Upper lobe of right lung (tissue), 1 donor: ENCODE data around the gene RNU7-1. TPM values are rescaled to one million over a fixed set of nuclear protein-coding genes. Genes with fewer than 3 reads are reported as not detected.

ENCODE experiments used
- ATAC-seq: fragments of 200-7000 bp; cut with Tn5 transposase; one replicate; pipeline ENCODE4 v1.9.1; 2020; ENCODE audit warnings: mild to moderate bottlenecking, moderate library complexity
- DNase-seq: peaks from one replicate; pipeline ENCODE4 v3.0.0-alpha.2; 2020
- H3K27ac ChIP-seq: fragments of 200-600 bp; one replicate; pipeline ENCODE4 v1.8.0; 2022
- H3K27me3 ChIP-seq: fragments of 200-600 bp; one replicate; pipeline ENCODE4 v1.8.0; 2022; ENCODE audit warnings: mild to moderate bottlenecking
- H3K36me3 ChIP-seq: fragments of 200-600 bp; one replicate; pipeline ENCODE4 v1.8.0; 2022
- H3K4me1 ChIP-seq: fragments of 200-600 bp; one replicate; pipeline ENCODE4 v1.8.0; 2022
- H3K4me3 ChIP-seq: fragments of 200-600 bp; one replicate; pipeline ENCODE4 v1.8.0; 2022; ENCODE audit warnings: mild to moderate bottlenecking
- H3K9me3 ChIP-seq: fragments of 200-600 bp; one replicate; pipeline ENCODE4 v1.8.0; 2022
- CTCF ChIP-seq: fragments of 200-600 bp; IDR thresholded peaks from one replicate; pipeline ENCODE4 v1.8.0; 2022; ENCODE audit warnings: antibody characterized with exemption
- intact Hi-C: fragments of 100-400 bp; cut with DNase I; formaldehyde crosslinking; loops from one replicate; pipeline ENCODE4 v1.11.0; 2022
- microRNA-seq: library from miRNA; unstranded; fragments of <30 nt; microRNA quantifications from one replicate; pipeline ENCODE4 v1.2.0, GENCODE V29; 2020; ENCODE audit warnings: borderline microRNAs expressed
- total RNA-seq: library from RNA; stranded (reverse); fragmentation: NEBNext Ultra II Directional; extraction: Animal tissue kit (Norgen Biotek cat#: 25700); gene quantifications from one replicate; pipeline ENCODE4 v1.2.1, GENCODE V29; 2021
- donor health status: DM: no; HTN: yes; CAD: no; lungs with severe emphysema.

The RNU7-1 gene
- total RNA-seq, 1 donor from 2014 or later = not detected

DNA sequence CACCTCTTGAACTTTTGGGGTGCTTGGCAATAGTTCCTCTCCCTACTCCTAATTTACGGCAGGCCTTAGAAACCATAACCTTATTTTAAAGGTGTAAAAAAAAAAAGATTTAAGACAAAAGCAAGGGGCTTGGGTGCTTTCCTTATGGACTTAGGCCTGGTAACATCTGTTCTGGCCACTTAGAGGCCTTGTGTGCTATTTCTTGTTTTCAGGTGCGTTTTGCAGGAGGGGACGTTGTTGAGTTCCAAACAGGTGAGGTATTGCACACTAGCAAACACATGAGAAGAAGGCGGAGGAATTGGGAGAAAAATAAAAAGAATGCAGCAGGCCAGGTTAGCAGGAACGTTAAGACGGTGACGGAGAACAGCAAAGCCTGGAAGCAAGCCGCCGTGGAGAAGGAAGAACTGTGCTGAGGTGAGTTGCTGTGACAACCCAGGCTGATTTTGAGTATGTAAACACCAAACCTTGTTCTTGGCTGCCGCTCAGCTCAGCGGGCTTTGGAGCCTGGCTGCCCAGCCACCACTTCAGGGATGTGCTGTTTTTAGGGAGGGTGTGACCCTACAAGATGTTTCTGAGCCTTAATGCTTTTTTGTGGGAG lies 44.4 kb downstream of the RNU7-1 start:
- ATAC-seq (peak; percentile 95), DNase-seq (peak; percentile 90)
- TF ChIP-seq CTCF = no peak
- intact Hi-C loops = no loop called here
- Histone ChIP-seq H3K9me3 (no peaks in the 10 kb centered on the region), H3K4me3 (no peak overlapping the region), H3K36me3 (peaks cover 25% of the 10 kb centered on the region), H3K27ac (peak overlapping the region; percentile 85), H3K4me1 (no peaks in the 10 kb centered on the region), H3K27me3 (no peaks in the 10 kb centered on the region)

Small RNA genes within 50 kb of the gene (microRNA-seq; reads per million reads assigned to microRNA genes)
- gene MIR141 = 985 reads per million, percentile 86 among the genes with 10 or more reads in this experiment
- gene MIR200C = 8,642 reads per million, percentile 96 among the genes with 10 or more reads in this experiment

Other genes starting within 250 kb of the RNU7-1 start
- 0.20 TPM for gene PIANP, start 243.0 kb upstream of the RNU7-1 start, total RNA-seq
- gene COPS7A, start 219.8 kb upstream of the RNU7-1 start, total RNA-seq = 57.9 TPM
- gene MLF2, start 190.7 kb upstream of the RNU7-1 start, total RNA-seq = 118 TPM
- gene PTMS, start 177.5 kb upstream of the RNU7-1 start, total RNA-seq = 323 TPM
- gene LAG3, start 171.3 kb upstream of the RNU7-1 start, total RNA-seq = 1.5 TPM
- gene CD4, start 154.3 kb upstream of the RNU7-1 start, total RNA-seq = 67.6 TPM
- 17.1 TPM for gene GPR162, start 122.0 kb upstream of the RNU7-1 start, total RNA-seq
- 9.7 TPM for gene P3H3, start 115.4 kb upstream of the RNU7-1 start, total RNA-seq
- 0.32 TPM for gene GNB3, start 102.9 kb upstream of the RNU7-1 start, total RNA-seq
- gene CDCA3, start 92.5 kb upstream of the RNU7-1 start, total RNA-seq = 1.1 TPM
- gene USP5, start 91.7 kb upstream of the RNU7-1 start, total RNA-seq = 63.9 TPM
- gene TPI1, start 76.3 kb upstream of the RNU7-1 start, total RNA-seq = 280 TPM
- 30.2 TPM for gene SPSB2, start 70.5 kb upstream of the RNU7-1 start, total RNA-seq
- 13.3 TPM for gene LRRC23, start 39.0 kb upstream of the RNU7-1 start, total RNA-seq
- gene ENO2, start 29.2 kb upstream of the RNU7-1 start, total RNA-seq = 41.8 TPM
- 149 TPM for gene ATN1, start 15.9 kb upstream of the RNU7-1 start, total RNA-seq
- gene C12orf57, start 206 bp downstream of the RNU7-1 start, total RNA-seq = 197 TPM
- gene PTPN6, start 7.5 kb downstream of the RNU7-1 start, total RNA-seq = 154 TPM
- 126 TPM for gene PHB2, start 26.8 kb downstream of the RNU7-1 start, total RNA-seq
- 35.6 TPM for gene EMG1, start 27.1 kb downstream of the RNU7-1 start, total RNA-seq
- 70.5 TPM for gene LPCAT3, start 74.7 kb downstream of the RNU7-1 start, total RNA-seq
- 321 TPM for gene C1S, start 116.9 kb downstream of the RNU7-1 start, total RNA-seq
- gene C1R, start 148.6 kb downstream of the RNU7-1 start, total RNA-seq = 367 TPM
- 91.6 TPM for gene C1RL, start 165.4 kb downstream of the RNU7-1 start, total RNA-seq
- 7.1 TPM for gene RBP5, start 185.1 kb downstream of the RNU7-1 start, total RNA-seq
- gene CLSTN3, start 186.6 kb downstream of the RNU7-1 start, total RNA-seq = 48.2 TPM
- 46.7 TPM for gene PEX5, start 245.9 kb downstream of the RNU7-1 start, total RNA-seq